Psoas muscle (tissue), 8 donors: ENCODE measurements around the gene U2SURP. TPM values are rescaled to one million over a fixed set of nuclear protein-coding genes. Genes with fewer than 3 reads are reported as not detected.

Source experiments
- ATAC-seq, 4 donors: fragments of 200-7000 bp; cut with Tn5 transposase; one replicate each; pipeline ENCODE4 v1.9.1; 2020; ENCODE audit warnings: moderate library complexity in 3 of 4, mild to moderate bottlenecking in 2 of 4
- DNase-seq, 2 donors: peaks; one replicate each; pipeline ENCODE4 v3.0.0-alpha.2; 2020
- H3K27ac ChIP-seq: fragments of 200-600 bp; one replicate; pipeline ENCODE4 v1.8.0; 2022
- H3K27me3 ChIP-seq, 3 donors: fragments of 200-600 bp in 1 of 3; one replicate each; pipeline versions ENCODE4 v1.6.1 to v1.8.0; 2013 to 2022; ENCODE audit warnings: low read length in 2 of 3, mild to moderate bottlenecking in 2 of 3, moderate library complexity in 1 of 3; ENCODE audit not compliant: insufficient read depth in 3 of 3
- H3K36me3 ChIP-seq, 2 donors: fragments of 200-600 bp in 1 of 2; one replicate each; pipeline versions ENCODE4 v1.6.1 to v1.8.0; 2013 to 2022; ENCODE audit warnings: low read depth in 1 of 2, mild to moderate bottlenecking in 1 of 2, moderate library complexity in 1 of 2; ENCODE audit not compliant: insufficient read depth in 1 of 2
- H3K4me1 ChIP-seq: fragments of 200-600 bp; one replicate; pipeline ENCODE4 v1.8.0; 2022
- H3K4me3 ChIP-seq: fragments of 200-600 bp; one replicate; pipeline ENCODE4 v1.8.0; 2022; ENCODE audit warnings: mild to moderate bottlenecking
- H3K9me3 ChIP-seq: fragments of 200-600 bp; one replicate; pipeline ENCODE4 v1.8.0; 2022
- WGBS, 3 donors: extraction: QIAGEN DNeasy Blood & Tissue Kit; methylation state at CpG; one replicate each; pipeline versions ENCODE4 v1.1.6 to v1.1.7; 2013; 5-methylcytosine and 5-hydroxymethylcytosine counted together
- intact Hi-C, 2 donors: fragments of 100-400 bp; cut with DNase I; formaldehyde crosslinking; loops; one replicate each; pipeline versions ENCODE4 v1.11.0 to v1.14.2; 2022
- polyA plus RNA-seq, 3 donors: library from polyadenylated mRNA; stranded (reverse); fragments of 200-250 nt; gene quantifications; one replicate each; pipeline ENCODE4 v1.2.3, GENCODE V29; 2013
- total RNA-seq, 4 donors: library from RNA; stranded (reverse); fragmentation: NEBNext Ultra II Directional in 2 of 4; extraction: Animal tissue kit (Norgen Biotek cat#: 25700) in 2 of 4; gene quantifications; one replicate each; pipeline versions ENCODE4 v1.2.1 to v1.2.4, GENCODE V29; 2021 to 2023
- TF ChIP-seq, protein P1 (sequence below): fragments of 200-600 bp; IDR thresholded peaks from one replicate; pipeline ENCODE4 v1.8.0; 2022; ENCODE audit warnings: antibody characterized with exemption
- donor health status: healthy with polysubstance abuse.
- donor health status: DM: no; HTN: no; CAD: no; lungs with moderate emphysema.
- donor health status: Bipolar disorder and iron deficiency.
- donor health status: healthy.
- donor health status: DM: yes; HTN: yes; CAD: no.
- donor health status: DM: no; HTN: no; CAD: no.
- donor health status: DM: no; HTN: no; CAD: no.
- donor health status: DM: yes; HTN: yes; CAD: no.

Gene U2SURP
- total and polyA plus RNA-seq, 7 donors, result 20.5 to 69.3 (median 39.8) TPM

GRCh38 chr3:143054011-143054410, 52.6 kb downstream of the U2SURP start:
- 87 to 94% (median 89%) methylated on average over 2 of the region's 2 CpGs for WGBS, 3 donors
- Histone ChIP-seq H3K27me3 (no peaks in the 10 kb centered on the region), H3K4me3 (no peak overlapping the region), H3K4me1 (no peaks in the 10 kb centered on the region), H3K36me3 (peaks cover 12 to 89% of the 10 kb centered on the region in 2 donors), H3K27ac (no peak overlapping the region), H3K9me3 (no peaks in the 10 kb centered on the region)
- intact Hi-C loops, result no loop called here
- DNase-seq (no peak), ATAC-seq (no peak)
- TF ChIP-seq, protein P1, sequence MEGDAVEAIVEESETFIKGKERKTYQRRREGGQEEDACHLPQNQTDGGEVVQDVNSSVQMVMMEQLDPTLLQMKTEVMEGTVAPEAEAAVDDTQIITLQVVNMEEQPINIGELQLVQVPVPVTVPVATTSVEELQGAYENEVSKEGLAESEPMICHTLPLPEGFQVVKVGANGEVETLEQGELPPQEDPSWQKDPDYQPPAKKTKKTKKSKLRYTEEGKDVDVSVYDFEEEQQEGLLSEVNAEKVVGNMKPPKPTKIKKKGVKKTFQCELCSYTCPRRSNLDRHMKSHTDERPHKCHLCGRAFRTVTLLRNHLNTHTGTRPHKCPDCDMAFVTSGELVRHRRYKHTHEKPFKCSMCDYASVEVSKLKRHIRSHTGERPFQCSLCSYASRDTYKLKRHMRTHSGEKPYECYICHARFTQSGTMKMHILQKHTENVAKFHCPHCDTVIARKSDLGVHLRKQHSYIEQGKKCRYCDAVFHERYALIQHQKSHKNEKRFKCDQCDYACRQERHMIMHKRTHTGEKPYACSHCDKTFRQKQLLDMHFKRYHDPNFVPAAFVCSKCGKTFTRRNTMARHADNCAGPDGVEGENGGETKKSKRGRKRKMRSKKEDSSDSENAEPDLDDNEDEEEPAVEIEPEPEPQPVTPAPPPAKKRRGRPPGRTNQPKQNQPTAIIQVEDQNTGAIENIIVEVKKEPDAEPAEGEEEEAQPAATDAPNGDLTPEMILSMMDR, result no peak

DNA sequence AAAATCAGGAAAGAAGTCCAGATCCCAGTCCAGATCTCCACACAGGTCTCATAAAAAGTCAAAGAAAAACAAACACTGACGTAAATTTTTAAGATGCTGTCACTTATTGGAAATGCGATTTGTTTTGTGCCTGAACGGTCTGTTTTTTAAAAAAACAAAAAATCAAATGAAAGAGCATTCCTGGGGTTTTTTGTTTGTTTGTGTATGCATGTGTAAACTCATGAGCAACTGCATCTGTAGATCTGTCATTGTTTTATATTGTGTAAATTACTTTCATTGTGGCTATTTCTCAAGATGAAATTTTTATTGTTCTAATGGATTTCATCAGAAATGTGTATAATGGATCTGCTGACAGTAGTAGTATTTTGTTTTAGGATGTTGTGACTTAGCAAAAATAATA, 55.0 kb downstream of the U2SURP start:
- Histone ChIP-seq H3K9me3 (no peaks in the 10 kb centered on the region), H3K4me3 (no peak overlapping the region), H3K27ac (no peak overlapping the region), H3K36me3 (peaks cover 8 to 74% of the 10 kb centered on the region in 2 donors), H3K27me3 (no peaks in the 10 kb centered on the region), H3K4me1 (no peaks in the 10 kb centered on the region)
- no peak for ATAC-seq
- no peak for DNase-seq
- WGBS, 3 donors, result 89 to 93% (median 91%) methylated on average over 3 of the region's 3 CpGs
- intact Hi-C loops, result no loop called here
- TF ChIP-seq, protein P1, result no peak

DNA sequence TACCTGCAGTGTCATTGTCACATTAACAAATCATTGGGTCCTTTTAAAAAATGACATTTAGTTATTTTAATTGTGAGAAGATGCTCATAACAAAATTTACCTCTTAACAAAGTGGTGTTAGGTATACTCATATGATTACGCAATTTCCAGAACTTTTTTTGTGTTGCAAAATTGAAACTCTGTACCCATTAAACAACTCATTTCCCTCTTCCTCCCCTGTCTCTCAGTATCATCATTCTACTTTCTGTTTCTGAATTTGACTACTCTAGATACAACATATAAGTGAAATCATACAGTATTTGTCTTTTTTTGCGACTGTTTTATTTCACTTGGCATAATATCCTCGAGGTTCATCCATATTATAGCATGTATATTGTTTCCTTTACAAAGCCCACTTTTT, 59.5 kb downstream of the U2SURP start:
- TF ChIP-seq, protein P1, result no peak
- no peak overlapping the region for H3K27ac ChIP-seq
- WGBS, 3 donors, result 92 to 94% (median 94%) methylated on average over 3 of the region's 3 CpGs

GRCh38 chr3:143063018-143063417, 61.6 kb downstream of the U2SURP start:
- 88 to 95% (median 95%) methylated on average over 2 of the region's 2 CpGs for WGBS, 3 donors
- intact Hi-C loops, result no loop called here
- peaks cover 0 to 12% of the 10 kb centered on the region in 2 donors for H3K36me3 ChIP-seq
- ATAC-seq (no peak), DNase-seq (no peak)
- no peak overlapping the region for H3K4me3 ChIP-seq
- H3K27ac ChIP-seq, result no peak overlapping the region
- no peaks in the 10 kb centered on the region for H3K4me1 ChIP-seq
- TF ChIP-seq, protein P1, result no peak
- no peaks in the 10 kb centered on the region for H3K27me3 ChIP-seq
- H3K9me3 ChIP-seq, result no peaks in the 10 kb centered on the region

More for the DNA sequence above, 59.5 kb downstream of the U2SURP start:
- H3K27me3 ChIP-seq, result no peaks in the 10 kb centered on the region
- ATAC-seq, result no peak
- H3K4me3 ChIP-seq, result no peak overlapping the region
- intact Hi-C loops, result no loop called here
- H3K4me1 ChIP-seq, result no peaks in the 10 kb centered on the region
- no peak for DNase-seq
- H3K9me3 ChIP-seq, result no peaks in the 10 kb centered on the region
- H3K36me3 ChIP-seq, result peaks cover under 1 to 28% of the 10 kb centered on the region in 2 donors

GRCh38 chr3:143064777-143065176, 63.4 kb downstream of the U2SURP start:
- WGBS, 3 donors, result 90 to 95% (median 91%) methylated on average over 5 of the region's 5 CpGs
- H3K27ac ChIP-seq, result no peak overlapping the region
- no peak for ATAC-seq
- TF ChIP-seq, protein P1, result no peak
- H3K4me3 ChIP-seq, result no peak overlapping the region
- H3K27me3 ChIP-seq, result no peaks in the 10 kb centered on the region
- no peaks in the 10 kb centered on the region for H3K36me3 ChIP-seq
- H3K9me3 ChIP-seq, result no peaks in the 10 kb centered on the region
- no peak for DNase-seq
- intact Hi-C loops, result no loop called here
- H3K4me1 ChIP-seq, result no peaks in the 10 kb centered on the region
